Measurements from ENCODE around the gene ZNRD2. TPM values are rescaled to one million over a fixed set of nuclear protein-coding genes. Genes with fewer than 3 reads are reported as not detected.

Gene ZNRD2
- polyA plus RNA-seq, 12 donors = 44.9 to 82.2 (median 57.8) TPM; not detected in 1

DNA sequence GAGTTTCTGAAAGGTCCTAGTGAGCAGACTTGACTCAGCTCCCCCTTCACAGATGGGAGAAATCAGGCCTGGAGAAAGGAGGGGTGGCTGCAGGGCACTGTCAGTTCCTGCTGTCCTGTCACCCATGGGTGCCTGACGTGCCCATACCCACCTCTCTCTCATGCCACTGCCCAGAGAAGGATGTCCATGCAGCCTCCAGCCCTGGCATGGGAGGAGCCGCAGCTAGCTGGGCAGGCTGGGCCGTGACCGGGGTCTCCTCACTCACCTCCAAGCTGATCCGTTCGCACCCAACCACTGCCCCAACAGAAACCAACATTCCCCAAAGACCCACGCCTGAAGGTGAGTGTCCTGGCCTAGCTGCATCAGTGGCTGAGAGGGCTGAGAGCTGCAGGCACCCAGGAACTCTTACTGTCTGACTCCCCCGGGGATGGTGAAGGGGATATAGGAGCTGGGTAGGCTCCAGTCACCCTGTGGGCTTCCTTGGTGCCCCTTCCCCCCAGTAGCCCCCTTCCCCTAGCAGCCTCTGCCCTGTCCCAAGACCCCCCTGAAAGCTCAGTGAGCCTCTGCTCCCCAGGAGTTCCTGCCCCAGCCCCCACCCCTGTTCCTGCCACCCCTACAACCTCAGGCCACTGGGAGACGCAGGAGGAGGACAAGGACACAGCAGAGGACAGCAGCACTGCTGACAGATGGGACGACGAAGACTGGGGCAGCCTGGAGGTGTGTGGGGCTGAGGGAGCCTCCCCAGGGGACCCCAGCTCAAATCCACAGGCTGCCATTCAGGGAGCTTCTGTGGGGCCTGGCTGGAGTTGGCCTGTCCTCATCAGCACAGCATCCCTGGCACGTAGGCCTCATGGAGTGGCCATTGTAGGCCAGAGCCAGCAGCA is 33.6 kb upstream of the ZNRD2 start:
- DNase-seq = no peak

DNA sequence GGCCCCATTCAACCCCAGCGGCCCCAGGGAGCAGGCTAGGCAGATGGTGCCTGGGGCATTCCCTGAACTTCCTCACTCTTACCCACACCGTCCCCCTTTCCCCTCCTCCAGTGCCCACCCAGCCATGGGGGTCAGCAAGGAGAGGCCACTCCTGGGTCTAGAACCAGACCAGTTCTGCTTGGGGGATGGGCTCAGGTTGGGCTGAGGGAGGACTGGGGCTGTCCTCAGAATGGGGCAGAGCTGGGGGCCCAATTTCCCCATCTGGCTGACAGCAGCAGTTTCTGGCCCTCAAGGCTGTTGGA is 33.0 kb upstream of the ZNRD2 start:
- DNase-seq = no peak

DNA sequence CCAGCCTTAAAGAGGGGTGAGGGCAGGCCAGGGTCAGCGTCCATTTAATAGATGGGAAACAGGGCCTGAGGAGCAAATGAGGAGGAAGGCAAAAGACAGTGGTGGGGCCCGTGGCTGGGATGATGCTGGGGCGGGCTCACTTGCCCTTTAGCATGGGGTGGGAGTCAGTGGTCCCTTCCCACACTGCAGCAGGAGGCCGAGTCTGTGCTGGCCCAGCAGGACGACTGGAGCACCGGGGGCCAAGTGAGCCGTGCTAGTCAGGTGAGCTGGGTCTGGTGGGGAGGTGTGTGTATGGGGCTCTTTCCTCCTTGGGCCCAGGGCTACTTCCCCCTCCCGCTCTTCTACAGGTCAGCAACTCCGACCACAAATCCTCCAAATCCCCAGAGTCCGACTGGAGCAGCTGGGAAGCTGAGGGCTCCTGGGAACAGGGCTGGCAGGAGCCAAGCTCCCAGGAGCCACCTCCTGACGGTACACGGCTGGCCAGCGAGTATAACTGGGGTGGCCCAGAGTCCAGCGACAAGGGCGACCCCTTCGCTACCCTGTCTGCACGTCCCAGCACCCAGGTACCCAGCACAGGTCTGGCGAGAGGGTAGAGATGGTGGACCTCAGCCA is 32.6 kb upstream of the ZNRD2 start:
- DNase-seq = no peak

DNA sequence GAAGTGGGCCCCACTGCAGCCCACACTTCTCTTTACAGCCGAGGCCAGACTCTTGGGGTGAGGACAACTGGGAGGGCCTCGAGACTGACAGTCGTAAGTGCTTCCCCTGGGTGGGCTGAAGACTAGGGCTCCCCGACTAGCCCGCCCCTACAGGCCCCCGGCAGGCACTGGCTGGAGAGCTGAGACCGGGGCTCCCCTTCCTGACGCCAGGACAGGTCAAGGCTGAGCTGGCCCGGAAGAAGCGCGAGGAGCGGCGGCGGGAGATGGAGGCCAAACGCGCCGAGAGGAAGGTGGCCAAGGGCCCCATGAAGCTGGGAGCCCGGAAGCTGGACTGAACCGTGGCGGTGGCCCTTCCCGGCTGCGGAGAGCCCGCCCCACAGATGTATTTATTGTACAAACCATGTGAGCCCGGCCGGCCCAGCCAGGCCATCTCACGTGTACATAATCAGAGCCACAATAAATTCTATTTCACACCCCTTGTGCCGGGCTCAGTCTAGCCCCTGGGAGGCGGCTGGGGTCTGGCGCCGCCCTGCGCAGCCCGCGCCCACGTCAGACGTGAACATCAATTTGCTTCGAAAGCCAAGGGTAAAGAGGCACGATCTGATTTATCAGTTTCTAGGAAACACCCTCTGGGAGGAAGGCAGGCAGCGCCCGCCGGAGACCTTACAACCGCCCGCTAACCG is 31.9 kb upstream of the ZNRD2 start:
- DNase-seq = no peak

DNA sequence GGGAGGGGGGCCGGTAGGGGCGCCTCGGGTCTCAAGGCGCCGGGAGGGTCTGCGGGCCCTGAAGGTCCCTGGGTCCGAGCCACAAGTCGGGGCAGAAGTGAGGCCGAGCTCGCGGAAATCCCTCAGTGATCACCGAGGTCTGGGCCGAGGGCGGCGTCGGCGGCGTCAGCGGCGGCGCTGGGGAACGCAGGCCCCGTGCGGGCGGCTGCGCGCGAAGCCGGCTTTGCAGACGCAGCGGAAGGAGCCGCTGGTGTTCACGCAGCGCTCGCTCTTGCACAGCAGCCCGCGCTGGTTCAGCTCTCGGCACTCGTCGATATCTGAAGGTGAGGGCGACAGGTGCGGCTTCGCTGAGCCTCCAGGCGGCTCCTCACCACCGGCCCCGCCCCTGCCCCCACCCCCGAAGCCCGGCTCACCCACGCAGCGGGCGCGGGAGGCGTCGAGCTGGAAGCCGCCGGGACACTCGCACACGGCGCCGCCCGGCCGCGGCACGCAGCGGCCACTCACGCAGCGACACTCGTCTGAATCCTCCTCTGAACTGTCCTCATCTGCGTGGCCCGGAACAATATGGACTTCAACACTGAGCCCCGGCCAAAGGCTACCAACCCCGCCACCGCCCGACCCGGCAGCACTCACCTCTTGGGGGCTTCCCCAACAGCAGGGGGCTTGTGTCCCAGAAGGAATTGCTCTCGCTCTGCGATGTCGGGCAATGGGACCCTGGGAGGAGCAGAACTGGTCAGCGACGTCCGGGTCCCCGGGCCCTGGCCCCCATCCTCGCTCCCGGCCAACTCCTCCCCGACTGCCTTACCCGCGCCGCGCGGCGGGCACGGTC is 31.1 kb upstream of the ZNRD2 start:
- no peak for DNase-seq

DNA sequence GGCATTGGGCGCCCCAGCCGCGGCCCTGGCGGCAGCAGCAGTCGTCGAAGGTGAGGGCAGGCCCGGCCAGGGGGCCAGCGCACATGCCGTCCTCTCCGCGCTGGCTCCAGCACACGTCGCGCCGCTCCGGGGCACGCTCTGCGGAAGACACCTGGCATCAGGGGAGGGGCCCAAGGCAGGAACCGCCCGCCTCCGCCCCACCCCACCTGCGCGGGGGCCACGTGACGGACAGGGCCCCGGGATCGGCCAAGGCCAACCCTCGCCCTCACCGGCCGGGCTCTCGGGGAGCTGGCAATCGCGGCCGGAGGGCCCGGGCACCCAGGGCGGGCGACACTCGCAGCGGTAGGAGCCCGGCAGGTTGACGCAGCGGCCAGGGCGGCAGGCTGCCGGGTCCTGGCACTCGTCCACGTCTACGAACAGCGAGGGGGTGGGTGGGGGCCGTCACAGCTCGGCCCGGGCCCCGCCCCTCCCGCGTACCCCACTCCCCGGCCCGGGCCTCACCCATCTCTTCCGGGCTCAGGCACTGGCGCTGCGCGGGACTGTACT is 30.5 kb upstream of the ZNRD2 start:
- DNase-seq = no peak

DNA sequence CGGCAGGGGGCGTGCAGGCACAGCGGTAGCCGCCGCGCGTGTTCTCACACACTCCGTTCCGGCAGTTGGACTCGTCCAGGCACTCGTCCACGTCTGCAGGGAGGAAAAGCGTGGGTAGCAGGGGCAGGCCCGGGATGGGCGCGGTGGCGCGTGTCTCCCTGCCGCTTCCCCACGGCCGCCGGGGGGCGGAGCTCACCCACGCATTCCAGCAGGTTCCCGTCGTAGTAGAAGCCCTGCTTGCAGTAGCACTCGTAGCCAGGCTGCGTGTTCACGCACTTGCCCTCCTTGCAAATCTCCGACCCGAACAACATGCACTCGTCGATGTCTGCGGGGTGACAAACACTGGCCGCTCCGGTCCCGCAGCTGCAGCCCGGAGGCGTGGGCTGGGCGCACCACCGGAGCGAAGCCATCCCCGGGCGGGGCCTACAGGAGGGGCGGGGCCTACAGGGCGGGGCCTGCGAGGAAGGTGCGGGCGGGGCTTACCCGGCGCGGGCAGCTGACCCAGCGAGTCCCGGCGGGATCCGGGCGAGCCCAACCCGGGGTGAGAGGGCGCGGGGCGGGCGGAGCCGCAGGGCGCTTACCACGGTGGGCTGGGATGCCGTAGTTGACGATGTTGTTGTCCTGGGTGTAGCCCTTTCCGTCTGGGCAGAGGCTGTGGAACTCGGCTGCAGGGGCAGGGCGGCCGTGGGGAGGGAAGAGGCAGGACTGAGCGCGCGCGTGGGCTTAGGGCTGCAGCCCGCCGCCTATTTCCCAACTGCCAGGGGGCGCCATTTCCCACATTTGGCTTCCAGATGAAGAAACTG is 29.8 kb upstream of the ZNRD2 start:
- DNase-seq = peak; percentile 88

DNA sequence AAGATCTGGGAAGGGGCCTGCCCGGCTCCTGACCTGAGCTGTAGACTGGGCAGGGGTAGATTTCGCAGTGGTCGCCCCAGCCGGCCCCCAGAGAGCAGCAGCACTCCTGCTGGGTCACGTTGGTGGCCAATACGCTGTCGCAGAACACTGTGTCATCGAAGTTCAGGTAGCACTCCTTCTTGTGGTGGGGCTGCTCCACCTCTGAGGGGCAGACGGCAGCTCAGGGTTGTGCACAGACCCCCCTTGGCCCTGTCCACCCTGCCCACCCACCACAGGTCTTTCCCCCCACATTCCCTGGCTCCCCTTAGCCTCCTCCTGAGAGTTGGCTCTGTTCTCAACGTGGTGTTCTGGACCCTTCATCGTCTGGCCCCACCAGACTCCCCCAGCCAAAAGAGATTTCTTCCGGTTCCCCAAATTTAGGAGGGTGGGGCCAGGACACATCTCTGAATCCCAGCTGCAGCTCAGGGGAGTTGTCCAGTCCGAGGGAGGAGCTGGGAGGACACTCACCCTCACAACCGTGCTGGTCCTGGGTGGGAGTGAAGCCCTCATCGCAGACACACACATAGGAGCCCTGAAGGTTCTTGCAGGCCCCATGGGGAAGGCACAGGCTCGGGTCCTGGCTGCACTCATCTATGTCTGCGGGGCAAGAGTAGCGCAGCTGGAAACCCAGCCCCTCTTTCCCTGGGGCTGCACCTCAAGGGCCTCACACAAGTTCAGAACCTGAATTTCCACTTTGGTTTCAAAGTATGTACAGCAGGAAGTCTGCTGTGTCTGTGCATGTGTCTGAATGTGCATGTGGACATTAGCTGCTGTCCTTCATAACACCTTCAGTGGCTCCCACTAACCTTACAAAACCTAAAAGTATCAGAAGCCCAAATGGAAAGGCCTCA is 28.9 kb upstream of the ZNRD2 start:
- no peak for DNase-seq

DNA sequence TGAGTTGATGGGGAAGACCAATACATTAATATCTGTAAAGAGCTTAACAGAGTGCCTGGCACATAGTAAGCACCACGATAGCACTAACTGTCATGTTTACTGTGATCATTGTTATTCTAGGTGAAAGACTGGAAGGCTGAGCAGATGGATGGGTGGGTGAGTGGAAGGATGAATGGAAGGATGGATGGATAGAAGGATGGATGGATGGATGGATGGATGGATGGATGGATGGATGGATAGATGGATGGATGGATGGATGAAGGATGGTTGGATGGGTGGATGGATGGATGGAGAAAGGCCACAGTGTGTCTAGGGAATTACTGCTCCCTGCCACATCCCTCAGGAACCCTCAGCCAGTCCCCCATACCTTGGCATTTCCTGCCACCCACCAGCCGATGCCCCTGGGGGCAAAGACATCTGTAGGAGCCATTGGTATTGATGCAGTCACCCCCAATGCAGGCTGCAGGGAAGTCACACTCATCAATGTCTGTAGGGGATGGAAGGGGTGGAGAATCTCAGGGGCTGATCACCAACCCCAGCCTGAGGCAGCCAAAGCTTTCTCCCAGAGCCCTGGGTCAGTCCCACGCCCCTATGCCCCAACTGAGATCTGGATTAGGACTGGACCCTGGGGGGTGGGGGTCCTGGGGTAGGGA is 27.4 kb upstream of the ZNRD2 start:
- DNase-seq = no peak

DNA sequence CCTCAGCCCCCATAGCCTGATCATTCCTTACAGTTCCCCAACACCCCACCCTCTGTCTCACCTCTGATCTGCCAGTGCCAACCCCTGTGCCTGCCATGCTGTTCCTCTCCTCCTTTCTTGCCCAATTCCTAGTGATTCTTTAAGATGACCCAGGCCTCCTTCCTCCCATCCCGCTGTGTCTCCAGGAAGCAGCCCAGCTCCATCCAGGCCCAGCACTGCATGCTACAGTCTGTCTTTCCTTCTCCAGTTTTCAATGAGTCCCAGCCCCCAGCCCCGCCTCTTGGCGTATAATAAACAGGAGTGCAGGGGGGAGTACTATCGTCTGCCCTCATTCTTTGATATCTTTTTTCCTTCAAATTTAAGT is 24.4 kb upstream of the ZNRD2 start:
- DNase-seq = no peak

DNA sequence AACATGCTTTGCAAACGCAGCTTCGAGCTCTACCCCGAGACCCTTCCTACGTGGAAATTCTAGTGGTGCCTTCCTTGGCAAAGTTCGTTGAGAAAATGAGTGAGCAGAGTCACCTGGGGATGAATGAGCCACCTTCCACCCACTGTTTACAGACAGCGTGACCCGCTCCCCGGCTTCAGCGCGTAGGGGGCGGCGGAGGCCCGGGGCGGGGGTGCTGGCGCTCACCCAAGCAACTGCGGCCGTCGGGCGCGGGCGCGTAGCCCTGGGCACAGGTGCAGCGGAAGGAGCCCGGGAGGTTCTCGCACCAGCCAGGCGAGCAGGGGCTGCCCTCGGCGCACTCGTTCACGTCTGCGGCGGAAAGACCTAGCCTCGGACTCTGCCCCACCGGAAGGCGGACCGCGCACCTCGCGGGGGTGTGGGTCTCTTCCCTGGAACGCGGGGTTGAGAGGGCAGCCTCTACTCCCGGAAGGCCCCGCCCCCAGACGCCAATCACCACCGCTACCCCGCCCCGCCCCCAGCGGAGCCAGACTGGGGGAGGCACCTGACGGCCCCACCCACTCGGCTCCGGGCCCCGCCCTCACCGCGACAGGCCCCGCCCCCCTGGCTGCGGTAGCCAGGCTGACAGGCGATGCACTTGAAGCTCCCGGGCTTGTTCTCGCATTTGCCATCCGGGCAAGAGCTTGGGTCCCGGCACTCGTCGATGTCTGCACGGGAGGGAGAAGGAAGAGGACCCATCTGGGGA is 23.9 kb upstream of the ZNRD2 start:
- no peak for DNase-seq

DNA sequence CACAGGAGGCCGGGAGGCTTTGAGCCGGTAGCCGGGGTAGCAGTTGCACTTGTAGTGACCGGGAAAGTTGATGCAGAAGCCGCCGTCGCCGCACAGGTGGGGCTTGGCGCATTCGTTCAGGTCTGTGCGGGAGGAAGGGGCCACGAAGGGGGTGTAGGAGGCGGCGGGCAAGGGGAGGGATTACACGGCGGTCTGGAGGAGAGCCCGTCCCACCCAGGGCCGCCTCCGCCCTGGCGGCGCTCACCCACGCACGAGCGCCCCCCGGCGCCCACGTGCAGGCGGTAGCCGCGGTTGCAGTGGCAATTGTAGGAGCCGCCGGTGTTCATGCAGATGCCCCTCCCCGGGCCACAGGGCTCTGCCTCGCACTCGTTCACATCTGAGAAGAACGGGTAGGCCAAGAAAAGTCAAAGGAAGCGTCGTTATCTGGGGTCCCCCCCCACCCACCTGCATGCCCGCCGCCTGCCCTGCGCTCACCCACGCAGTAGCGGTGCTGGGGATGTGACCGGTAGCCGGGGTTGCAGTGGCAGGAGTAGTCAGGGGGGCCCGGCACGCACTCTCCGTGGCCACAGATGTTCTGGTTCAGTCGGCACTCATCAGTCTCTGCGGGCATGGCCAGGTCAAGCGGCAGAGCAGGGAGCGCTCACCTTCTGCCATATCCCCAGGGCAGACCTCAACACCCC is 22.7 kb upstream of the ZNRD2 start:
- no peak for DNase-seq

DNA sequence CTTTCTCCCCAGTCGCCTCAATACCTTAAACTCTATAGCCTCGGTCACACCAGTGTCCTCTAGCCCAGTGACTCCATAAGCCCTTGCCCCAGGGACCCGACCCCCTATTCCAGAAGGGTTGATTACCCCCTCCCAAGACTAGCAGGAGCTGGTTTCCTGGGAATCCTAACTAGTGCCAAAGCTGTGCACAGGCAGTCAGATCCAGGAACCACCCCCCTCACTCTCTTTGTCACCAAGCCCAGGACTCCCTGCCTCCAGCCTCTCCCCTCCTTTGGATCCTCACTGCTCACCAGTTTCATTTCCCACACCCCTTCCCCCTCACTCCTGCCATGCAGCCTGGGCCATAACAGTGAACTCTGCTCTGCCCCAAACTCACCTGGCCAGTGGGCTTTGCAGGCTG is 21.9 kb upstream of the ZNRD2 start:
- DNase-seq = no peak

DNA sequence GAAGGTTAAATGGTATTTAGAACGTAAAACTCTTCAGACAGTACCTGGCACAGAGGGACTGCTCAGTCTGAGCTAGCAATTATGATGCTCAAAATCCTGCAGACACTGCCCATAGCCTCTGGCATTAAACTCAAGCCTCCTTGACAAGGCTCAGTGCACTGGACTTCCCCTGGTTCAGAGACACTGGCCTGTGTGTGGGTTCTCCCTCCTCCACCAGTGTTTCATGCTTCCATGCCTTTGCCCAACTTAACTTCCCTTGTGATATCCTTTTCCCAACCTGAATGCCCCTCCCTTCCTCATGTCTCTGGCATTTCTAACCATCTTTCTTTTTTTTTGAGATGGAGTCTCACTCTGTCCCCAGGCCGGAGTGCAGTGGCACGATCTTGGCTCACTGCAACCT is 21.2 kb upstream of the ZNRD2 start:
- no peak for DNase-seq

DNA sequence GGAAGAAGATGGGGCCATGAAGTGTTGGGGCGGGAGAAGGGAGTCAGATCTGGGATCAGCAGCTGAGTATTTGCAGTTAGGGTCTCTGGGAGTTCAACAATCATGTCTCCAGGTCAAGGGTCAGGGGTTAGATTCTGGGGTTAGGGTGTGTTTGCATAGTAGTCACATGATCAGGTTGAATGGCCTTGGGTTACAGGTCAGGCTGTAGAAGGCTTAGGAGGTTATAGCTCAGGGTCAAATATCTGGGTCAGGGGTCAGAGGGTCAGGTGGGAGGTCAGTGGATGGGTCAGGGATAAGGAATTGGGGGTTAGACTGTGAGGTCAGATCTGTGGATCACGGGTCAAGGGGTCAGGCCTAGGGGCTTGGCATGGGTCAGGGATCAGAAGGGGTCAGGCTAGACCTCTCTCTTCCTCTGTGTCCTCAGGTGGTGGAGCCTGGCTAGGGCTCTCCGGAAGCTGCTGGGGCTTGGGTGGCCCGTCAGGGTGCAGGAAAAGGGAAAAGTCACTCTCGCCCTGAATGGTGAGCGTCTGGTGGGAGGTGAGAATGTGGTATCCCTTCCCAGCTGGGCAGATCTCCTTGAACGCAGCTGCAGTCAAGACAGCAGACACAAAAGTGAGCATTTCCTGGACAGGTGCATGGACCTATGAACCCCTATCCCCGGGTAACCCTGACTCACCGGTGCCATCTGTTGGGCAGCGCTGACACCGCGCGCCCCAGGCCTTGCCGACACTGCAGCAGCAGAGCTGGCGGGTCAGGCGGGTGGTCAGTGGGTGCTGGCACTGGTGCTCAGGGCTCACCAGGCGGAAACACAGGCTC is 18.5 kb upstream of the ZNRD2 start:
- no peak for DNase-seq

DNA sequence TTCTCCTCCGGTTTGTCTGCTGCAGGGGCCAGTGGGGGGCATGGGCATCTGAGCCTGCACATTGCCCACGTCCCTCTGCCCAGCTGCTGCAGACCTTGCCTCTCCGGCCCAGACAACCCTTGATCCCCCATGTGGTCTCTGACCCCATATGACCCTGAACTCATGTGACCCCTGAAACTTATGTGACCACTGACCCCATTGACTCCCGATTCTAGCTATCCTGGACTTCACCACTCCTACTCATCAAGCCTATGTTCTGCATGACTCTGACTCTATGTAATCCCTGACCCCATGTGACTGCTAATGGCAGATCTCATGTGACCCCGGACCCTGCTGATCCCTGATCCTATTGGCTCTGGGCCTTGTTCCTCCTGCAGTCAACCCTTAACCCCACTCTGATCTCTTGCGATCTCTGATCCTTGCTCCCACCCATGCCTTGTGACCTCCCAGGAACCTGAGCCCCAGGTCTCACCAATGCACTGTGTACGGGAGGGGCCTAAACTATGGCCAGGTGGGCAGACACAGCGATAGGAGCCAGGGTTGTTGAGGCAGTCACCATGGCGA is 17.8 kb upstream of the ZNRD2 start:
- DNase-seq = no peak
